ENCODE data around the gene NOPCHAP1.

DNA sequence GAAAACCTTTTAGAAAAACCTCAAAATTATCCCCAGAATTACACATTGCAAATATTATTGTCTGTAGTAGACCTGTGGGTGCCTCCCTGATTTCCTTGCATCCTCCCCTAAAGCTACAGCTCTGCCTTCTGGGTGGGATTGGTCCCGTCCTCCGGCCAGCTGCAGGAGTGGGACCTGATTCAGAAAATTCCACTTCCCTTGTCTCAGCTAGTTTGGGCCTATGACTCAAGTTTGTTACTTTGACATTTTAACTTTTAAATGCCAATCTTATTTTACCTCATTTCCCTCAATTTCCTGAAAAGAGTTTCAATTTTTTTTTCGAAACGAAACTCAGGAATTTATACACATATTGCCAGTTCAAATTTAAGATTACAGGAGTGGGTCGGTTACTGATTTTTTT, 14.8 kb upstream of the NOPCHAP1 start:
- TF ChIP-seq, protein P1, sequence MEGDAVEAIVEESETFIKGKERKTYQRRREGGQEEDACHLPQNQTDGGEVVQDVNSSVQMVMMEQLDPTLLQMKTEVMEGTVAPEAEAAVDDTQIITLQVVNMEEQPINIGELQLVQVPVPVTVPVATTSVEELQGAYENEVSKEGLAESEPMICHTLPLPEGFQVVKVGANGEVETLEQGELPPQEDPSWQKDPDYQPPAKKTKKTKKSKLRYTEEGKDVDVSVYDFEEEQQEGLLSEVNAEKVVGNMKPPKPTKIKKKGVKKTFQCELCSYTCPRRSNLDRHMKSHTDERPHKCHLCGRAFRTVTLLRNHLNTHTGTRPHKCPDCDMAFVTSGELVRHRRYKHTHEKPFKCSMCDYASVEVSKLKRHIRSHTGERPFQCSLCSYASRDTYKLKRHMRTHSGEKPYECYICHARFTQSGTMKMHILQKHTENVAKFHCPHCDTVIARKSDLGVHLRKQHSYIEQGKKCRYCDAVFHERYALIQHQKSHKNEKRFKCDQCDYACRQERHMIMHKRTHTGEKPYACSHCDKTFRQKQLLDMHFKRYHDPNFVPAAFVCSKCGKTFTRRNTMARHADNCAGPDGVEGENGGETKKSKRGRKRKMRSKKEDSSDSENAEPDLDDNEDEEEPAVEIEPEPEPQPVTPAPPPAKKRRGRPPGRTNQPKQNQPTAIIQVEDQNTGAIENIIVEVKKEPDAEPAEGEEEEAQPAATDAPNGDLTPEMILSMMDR (IDR thresholded peaks at IDR 0.05; ENCODE audit: low read length): no peak
- no peak for TF ChIP-seq EZH2 (IDR thresholded peaks at IDR 0.05; ENCODE audit: borderline replicate concordance, low read length)
